ENCODE measurements around the gene C19orf44. TPM values are rescaled to one million over a fixed set of nuclear protein-coding genes. Genes with fewer than 3 reads are reported as not detected.
"Not testable (repeated sequence)": the region's sequence is repeated elsewhere in the genome, so short reads cannot be mapped to it uniquely, and the experiment has no call there.

The C19orf44 gene
- total RNA-seq, 1 donor from 2014 or later = 6.4 TPM

GRCh38 chr19:16506961-16507360, 10.8 kb downstream of the C19orf44 start:
- TF ChIP-seq CTCF (IDR thresholded peaks at IDR 0.05; ENCODE audit: unreplicated experiment) = no peak
- Mint-ChIP-seq H3K27ac (no peak overlapping the region), H3K4me3 (no peak overlapping the region), H3K27me3 (ENCODE audit: low read depth) (no peaks in the 10 kb centered on the region), H3K4me1 (no peaks in the 10 kb centered on the region), H3K9me3 (no peaks in the 10 kb centered on the region), H3K36me3 (peaks cover 11% of the 10 kb centered on the region)
- DNase-seq (ENCODE audit: low spot score in 2 of 2, unreplicated experiment in 2 of 2) = no peak

GRCh38 chr19:16508546-16508945, 12.4 kb downstream of the C19orf44 start:
- no peak for DNase-seq (ENCODE audit: low spot score in 2 of 2, unreplicated experiment in 2 of 2)
- no peak overlapping the region for H3K4me3 Mint-ChIP-seq
- no peaks in the 10 kb centered on the region for H3K27me3 Mint-ChIP-seq (ENCODE audit: low read depth)
- no peaks in the 10 kb centered on the region for H3K4me1 Mint-ChIP-seq
- H3K9me3 Mint-ChIP-seq = no peaks in the 10 kb centered on the region
- TF ChIP-seq CTCF (IDR thresholded peaks at IDR 0.05; ENCODE audit: unreplicated experiment) = no peak
- H3K27ac Mint-ChIP-seq = no peak overlapping the region
- H3K36me3 Mint-ChIP-seq = peaks cover 14% of the 10 kb centered on the region

- Mint-ChIP-seq H3K4me1 (no peaks in the 10 kb centered on the region), H3K27me3 (ENCODE audit: low read depth) (no peaks in the 10 kb centered on the region), H3K36me3 (peaks cover 14% of the 10 kb centered on the region), H3K4me3 (no peak overlapping the region), H3K9me3 (no peaks in the 10 kb centered on the region), H3K27ac (no peak overlapping the region)
- TF ChIP-seq CTCF (IDR thresholded peaks at IDR 0.05; ENCODE audit: unreplicated experiment) = no peak
- no peak for DNase-seq (ENCODE audit: low spot score in 2 of 2, unreplicated experiment in 2 of 2)
Observed at GRCh38 chr19:16509141-16510061, 13.2 kb downstream of the C19orf44 start.

DNA sequence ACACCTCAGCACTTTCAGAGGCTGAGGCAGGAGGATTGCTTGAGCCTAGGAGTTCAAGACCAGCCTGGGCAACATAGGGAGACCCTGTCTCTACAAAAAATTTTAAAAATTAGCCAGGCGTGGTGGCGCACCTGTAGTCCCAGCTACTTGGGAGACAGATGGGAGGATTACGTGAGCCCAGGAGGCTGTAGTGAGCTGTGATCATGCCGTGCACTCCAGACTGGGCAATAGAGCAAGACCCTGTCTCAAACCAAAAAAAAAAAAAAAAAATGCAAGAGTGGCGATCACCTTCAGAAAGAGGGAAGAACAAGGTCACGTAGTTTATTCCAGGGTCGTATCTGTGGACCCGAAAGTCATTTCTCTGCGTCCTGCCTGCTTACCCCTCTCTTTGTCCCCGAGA, 16.4 kb downstream of the C19orf44 start:
- not testable (repeated sequence) for H3K27me3 Mint-ChIP-seq (ENCODE audit: low read depth); H3K4me3 Mint-ChIP-seq; H3K4me1 Mint-ChIP-seq; H3K27ac Mint-ChIP-seq; H3K9me3 Mint-ChIP-seq; DNase-seq (ENCODE audit: low spot score in 2 of 2, unreplicated experiment in 2 of 2)
- H3K36me3 Mint-ChIP-seq = peaks cover 13% of the 10 kb centered on the region

DNA sequence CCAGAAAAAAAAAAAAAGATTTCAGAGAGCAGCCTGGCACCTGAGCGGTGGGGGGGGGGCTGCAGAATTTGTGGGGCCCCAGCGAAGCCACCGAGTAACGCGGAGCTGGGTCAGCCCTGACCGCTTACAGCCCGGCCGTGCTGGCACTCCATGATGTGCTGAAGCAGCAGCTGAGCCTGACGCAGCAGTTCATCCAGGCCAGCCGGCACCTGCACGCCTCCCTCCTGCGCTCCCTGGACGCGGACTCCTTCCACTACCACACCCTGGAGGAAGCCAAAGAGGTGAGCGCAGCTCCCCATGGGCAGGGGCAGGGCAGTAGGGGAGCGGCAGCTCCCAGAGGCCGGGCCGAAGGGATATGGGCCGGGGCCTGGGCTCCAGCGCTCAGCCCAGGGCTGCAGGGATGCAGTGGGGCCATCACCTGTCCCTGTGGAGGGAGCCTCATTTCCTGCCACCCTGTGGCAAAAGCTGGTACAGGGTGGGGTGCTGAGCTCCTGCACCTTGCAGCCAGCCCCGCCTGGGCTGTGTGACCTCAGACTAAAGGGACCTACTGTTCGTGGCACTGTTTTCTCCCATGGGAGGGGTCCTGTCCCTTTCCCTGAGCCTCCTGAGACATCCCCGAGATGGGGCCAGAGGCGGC, 18.3 kb downstream of the C19orf44 start:
- peaks cover 25% of the 10 kb centered on the region for H3K36me3 Mint-ChIP-seq
- no peak overlapping the region for H3K4me3 Mint-ChIP-seq
- H3K4me1 Mint-ChIP-seq = no peaks in the 10 kb centered on the region
- no peaks in the 10 kb centered on the region for H3K9me3 Mint-ChIP-seq
- DNase-seq (ENCODE audit: low spot score in 2 of 2, unreplicated experiment in 2 of 2) = no peak
- H3K27ac Mint-ChIP-seq = no peak overlapping the region
- TF ChIP-seq CTCF (IDR thresholded peaks at IDR 0.05; ENCODE audit: unreplicated experiment) = no peak
- no peaks in the 10 kb centered on the region for H3K27me3 Mint-ChIP-seq (ENCODE audit: low read depth)

DNA sequence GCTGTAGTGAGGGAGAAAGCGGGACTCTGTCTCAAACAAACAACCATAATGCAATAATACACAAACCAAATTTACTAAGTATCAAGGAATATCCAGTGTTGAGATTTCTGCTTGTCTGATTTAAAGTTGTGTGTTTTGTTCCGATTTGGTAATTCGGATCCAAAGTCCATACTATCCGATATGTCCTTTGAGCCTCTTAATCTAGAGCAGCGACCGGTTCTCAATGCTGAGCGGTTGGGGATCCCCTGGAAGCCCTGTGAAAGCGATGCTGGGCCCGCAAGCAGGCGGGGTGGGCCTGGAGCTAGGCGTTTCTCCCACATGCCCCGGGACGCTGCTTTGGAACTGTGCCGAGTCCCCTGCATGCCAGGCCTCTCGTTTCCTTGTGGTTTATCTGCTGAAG, 20.2 kb downstream of the C19orf44 start:
- no peak for TF ChIP-seq CTCF (IDR thresholded peaks at IDR 0.05; ENCODE audit: unreplicated experiment)
- no peak overlapping the region for H3K4me3 Mint-ChIP-seq
- peaks cover 36% of the 10 kb centered on the region for H3K36me3 Mint-ChIP-seq
- H3K4me1 Mint-ChIP-seq = no peaks in the 10 kb centered on the region
- DNase-seq (ENCODE audit: low spot score in 2 of 2, unreplicated experiment in 2 of 2) = no peak
- H3K27ac Mint-ChIP-seq = no peak overlapping the region
- H3K9me3 Mint-ChIP-seq = no peaks in the 10 kb centered on the region
- H3K27me3 Mint-ChIP-seq (ENCODE audit: low read depth) = no peaks in the 10 kb centered on the region
